ENCODE measurements around the gene PSTPIP2. TPM values are rescaled to one million over a fixed set of nuclear protein-coding genes. Genes with fewer than 3 reads are reported as not detected.

Gene PSTPIP2
- total RNA-seq, 1 donor from 2014 or later = 9.1 TPM

GRCh38 chr18:46046688-46047087 lies 25.4 kb downstream of the PSTPIP2 start:
- no peak for TF ChIP-seq CTCF (IDR thresholded peaks at IDR 0.05; ENCODE audit: insufficient read depth, low read depth, low read length)
- no peak for TF ChIP-seq EZH2 (IDR thresholded peaks at IDR 0.05; ENCODE audit: insufficient read depth, low read length)
- FAIRE-seq = no peak

GRCh38 chr18:46046126-46046525 lies 25.9 kb downstream of the PSTPIP2 start:
- no peaks in the 10 kb centered on the region for H3K79me2 ChIP-seq (ENCODE audit: insufficient read depth, low read length)
- FAIRE-seq (no peak), DNase-seq (ENCODE audit: low read depth) (no peak)
- H3K4me3 Mint-ChIP-seq (ENCODE audit: unreplicated experiment) = no peak overlapping the region
- no peaks in the 10 kb centered on the region for H3K9me3 Mint-ChIP-seq (ENCODE audit: unreplicated experiment)
- H3K4me3 ChIP-seq (ENCODE audit: insufficient read depth, low read depth, low read length) = no peak overlapping the region
- peaks cover 10% of the 10 kb centered on the region for H3K4me1 Mint-ChIP-seq (ENCODE audit: low read depth, unreplicated experiment)
- H3K27ac ChIP-seq (ENCODE audit: low read depth, low read length) = no peak overlapping the region
- no peak overlapping the region for H3K4me2 ChIP-seq (ENCODE audit: low read length)
- H3K9me3 ChIP-seq (ENCODE audit: insufficient read depth, low read depth, low read length) = no peaks in the 10 kb centered on the region
- H3K4me1 ChIP-seq (ENCODE audit: insufficient read depth, low read length) = peaks cover 7% of the 10 kb centered on the region
- H4K20me1 ChIP-seq (ENCODE audit: insufficient read depth, low read length) = no peaks in the 10 kb centered on the region
- H3K27ac Mint-ChIP-seq (ENCODE audit: unreplicated experiment) = no peak overlapping the region
- H3K27me3 Mint-ChIP-seq (ENCODE audit: low read depth, unreplicated experiment) = no peaks in the 10 kb centered on the region
- no peak overlapping the region for H2AFZ ChIP-seq (ENCODE audit: low read depth, low read length)
- no peaks in the 10 kb centered on the region for H3K36me3 ChIP-seq (ENCODE audit: insufficient read depth, low read length)
- TF ChIP-seq EZH2 (IDR thresholded peaks at IDR 0.05; ENCODE audit: insufficient read depth, low read length) (no peak), CTCF (IDR thresholded peaks at IDR 0.05; ENCODE audit: insufficient read depth, low read depth, low read length) (no peak)
- no peak overlapping the region for H3K9ac ChIP-seq (ENCODE audit: low read length)
- H3K36me3 Mint-ChIP-seq (ENCODE audit: low read depth, unreplicated experiment) = no peaks in the 10 kb centered on the region
- H3K27me3 ChIP-seq (ENCODE audit: insufficient read depth, low read length) = no peaks in the 10 kb centered on the region

More at GRCh38 chr18:46046688-46047087, 25.4 kb downstream of the PSTPIP2 start:
- Mint-ChIP-seq H3K4me1 (ENCODE audit: low read depth, unreplicated experiment) (peaks cover 13% of the 10 kb centered on the region), H3K9me3 (ENCODE audit: unreplicated experiment) (no peaks in the 10 kb centered on the region), H3K27me3 (ENCODE audit: low read depth, unreplicated experiment) (no peaks in the 10 kb centered on the region), H3K27ac (ENCODE audit: unreplicated experiment) (no peak overlapping the region), H3K36me3 (ENCODE audit: low read depth, unreplicated experiment) (no peaks in the 10 kb centered on the region), H3K4me3 (ENCODE audit: unreplicated experiment) (no peak overlapping the region)
- H2AFZ ChIP-seq (ENCODE audit: low read depth, low read length) = no peak overlapping the region
- no peak overlapping the region for H3K27ac ChIP-seq (ENCODE audit: low read depth, low read length)
- no peaks in the 10 kb centered on the region for H3K9me3 ChIP-seq (ENCODE audit: insufficient read depth, low read depth, low read length)
- peaks cover 7% of the 10 kb centered on the region for H3K4me1 ChIP-seq (ENCODE audit: insufficient read depth, low read length)
- H3K27me3 ChIP-seq (ENCODE audit: insufficient read depth, low read length) = no peaks in the 10 kb centered on the region
- DNase-seq (ENCODE audit: low read depth) = no peak
- no peaks in the 10 kb centered on the region for H4K20me1 ChIP-seq (ENCODE audit: insufficient read depth, low read length)
- no peak overlapping the region for H3K4me3 ChIP-seq (ENCODE audit: insufficient read depth, low read depth, low read length)
- no peak overlapping the region for H3K4me2 ChIP-seq (ENCODE audit: low read length)
- no peaks in the 10 kb centered on the region for H3K36me3 ChIP-seq (ENCODE audit: insufficient read depth, low read length)
- H3K9ac ChIP-seq (ENCODE audit: low read length) = no peak overlapping the region
- no peaks in the 10 kb centered on the region for H3K79me2 ChIP-seq (ENCODE audit: insufficient read depth, low read length)

- Mint-ChIP-seq H3K9me3 (ENCODE audit: unreplicated experiment) (no peaks in the 10 kb centered on the region), H3K4me1 (ENCODE audit: low read depth, unreplicated experiment) (peaks cover 20% of the 10 kb centered on the region), H3K27ac (ENCODE audit: unreplicated experiment) (no peak overlapping the region), H3K36me3 (ENCODE audit: low read depth, unreplicated experiment) (peaks cover 7% of the 10 kb centered on the region), H3K27me3 (ENCODE audit: low read depth, unreplicated experiment) (no peaks in the 10 kb centered on the region), H3K4me3 (ENCODE audit: unreplicated experiment) (no peak overlapping the region)
- DNase-seq (ENCODE audit: low read depth) = peak; percentile 77
- H3K79me2 ChIP-seq (ENCODE audit: insufficient read depth, low read length) = no peaks in the 10 kb centered on the region
- no peaks in the 10 kb centered on the region for H3K9me3 ChIP-seq (ENCODE audit: insufficient read depth, low read depth, low read length)
- FAIRE-seq = no peak
- H3K36me3 ChIP-seq (ENCODE audit: insufficient read depth, low read length) = no peaks in the 10 kb centered on the region
- H2AFZ ChIP-seq (ENCODE audit: low read depth, low read length) = no peak overlapping the region
- no peak overlapping the region for H3K9ac ChIP-seq (ENCODE audit: low read length)
- H3K4me3 ChIP-seq (ENCODE audit: insufficient read depth, low read depth, low read length) = no peak overlapping the region
- no peak overlapping the region for H3K27ac ChIP-seq (ENCODE audit: low read depth, low read length)
- no peak overlapping the region for H3K4me2 ChIP-seq (ENCODE audit: low read length)
- peaks cover 18% of the 10 kb centered on the region for H3K4me1 ChIP-seq (ENCODE audit: insufficient read depth, low read length)
- no peaks in the 10 kb centered on the region for H3K27me3 ChIP-seq (ENCODE audit: insufficient read depth, low read length)
- no peaks in the 10 kb centered on the region for H4K20me1 ChIP-seq (ENCODE audit: insufficient read depth, low read length)
- TF ChIP-seq EZH2 (IDR thresholded peaks at IDR 0.05; ENCODE audit: insufficient read depth, low read length) = no peak
- no peak for TF ChIP-seq CTCF (IDR thresholded peaks at IDR 0.05; ENCODE audit: insufficient read depth, low read depth, low read length)
Observed at GRCh38 chr18:46042571-46043123, 29.4 kb downstream of the PSTPIP2 start.

Measured in astrocyte (in vitro differentiated cells and primary cell).